ENCODE results near the gene MAPK8. TPM values are rescaled to one million over a fixed set of nuclear protein-coding genes. Genes with fewer than 3 reads are reported as not detected.
A peak's percentile ranks its signal among the peaks of the same experiment; 100 is the strongest.

Gene MAPK8
- total and polyA plus RNA-seq, 9 of the 15 experiments (the other 6 are each of a cell fraction or from before 2014, with no cell fraction given) = 6.4 to 159 (median 71.0) TPM

DNA sequence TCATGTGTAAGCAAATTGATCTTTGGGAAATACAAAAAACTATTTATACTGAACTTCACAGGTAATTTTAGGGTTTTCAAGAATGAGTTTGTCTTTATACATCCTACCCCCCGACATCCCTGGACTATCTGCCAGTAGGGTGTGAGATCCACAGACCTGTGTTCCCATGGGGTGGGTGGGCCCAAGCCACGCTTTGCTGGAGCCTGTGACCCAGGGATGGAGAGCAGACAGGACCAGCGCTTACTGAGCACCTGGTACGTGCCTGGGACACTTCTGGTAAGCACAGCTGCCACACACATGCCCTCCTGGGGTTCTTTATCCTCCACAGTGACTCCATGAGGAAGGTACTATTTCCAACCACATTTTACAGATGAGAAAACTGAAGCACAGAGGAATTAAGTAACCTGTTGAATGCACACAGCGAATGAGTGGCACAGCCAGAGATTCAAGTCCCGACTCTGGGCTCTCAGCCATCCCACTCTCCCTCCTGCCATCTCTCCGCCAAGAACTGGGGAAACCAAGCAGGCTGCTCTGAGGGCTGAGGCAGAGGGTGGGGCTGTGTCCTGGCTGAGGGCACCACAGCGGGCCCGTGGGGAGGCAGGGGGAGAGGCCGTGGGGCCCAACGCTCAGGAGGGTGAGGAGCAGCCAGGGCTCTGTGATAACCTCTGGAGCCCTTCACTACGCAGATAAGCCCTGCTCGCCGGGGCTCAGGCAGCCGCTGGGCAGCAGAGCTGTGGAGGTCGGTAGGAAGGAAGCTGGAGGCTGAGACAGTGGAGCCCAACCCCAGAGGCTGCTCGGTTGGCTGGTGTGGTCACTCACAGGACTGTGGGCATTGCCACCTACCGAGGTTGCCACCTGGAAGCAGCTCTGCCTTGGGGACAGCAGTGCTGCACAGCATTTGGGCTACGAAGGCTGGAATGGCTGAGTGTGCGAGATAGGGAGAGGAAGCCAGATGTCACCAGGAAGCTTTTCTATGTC is 174.2 kb downstream of the MAPK8 start (continued):
- TF ChIP-seq ZSCAN29 (IDR thresholded peaks at IDR 0.05) (no peak), MYNN (IDR thresholded peaks at IDR 0.05) (peak; percentile 87), MYNN (CRISPR knock-in tag; IDR thresholded peaks at IDR 0.05) (no peak), TSHZ1 (CRISPR knock-in tag; IDR thresholded peaks at IDR 0.05) (no peak; the same call in 1 of the 2 replicates), HINFP (tag; conservative IDR thresholded peaks at IDR 0.05; ENCODE audit: low read depth) (no peak), GTF2E2 (tag; IDR thresholded peaks at IDR 0.05) (0 out of 2 replicates have a peak, but pooled peaks have one; percentile 22), NFATC3 (IDR thresholded peaks at IDR 0.05) (no peak), SMARCA5 (IDR thresholded peaks at IDR 0.05) (no peak), MAFF (IDR thresholded peaks at IDR 0.05; ENCODE audit: low read length) (no peak), SRSF7 (optimal IDR thresholded peaks at IDR 0.05; ENCODE audit: low read depth, low read length) (no peak), NCOR1 (IDR thresholded peaks at IDR 0.05) (peak; percentile 64), PBX2 (CRISPR knock-in tag; IDR thresholded peaks at IDR 0.05; ENCODE audit: low read depth) (no peak), PBX2 (tag; conservative IDR thresholded peaks at IDR 0.05; ENCODE audit: low read depth) (no peak), HNRNPL (IDR thresholded peaks at IDR 0.05; ENCODE audit: low read depth, low read length) (peak; percentile 84)
- TF ChIP-seq, protein P1, sequence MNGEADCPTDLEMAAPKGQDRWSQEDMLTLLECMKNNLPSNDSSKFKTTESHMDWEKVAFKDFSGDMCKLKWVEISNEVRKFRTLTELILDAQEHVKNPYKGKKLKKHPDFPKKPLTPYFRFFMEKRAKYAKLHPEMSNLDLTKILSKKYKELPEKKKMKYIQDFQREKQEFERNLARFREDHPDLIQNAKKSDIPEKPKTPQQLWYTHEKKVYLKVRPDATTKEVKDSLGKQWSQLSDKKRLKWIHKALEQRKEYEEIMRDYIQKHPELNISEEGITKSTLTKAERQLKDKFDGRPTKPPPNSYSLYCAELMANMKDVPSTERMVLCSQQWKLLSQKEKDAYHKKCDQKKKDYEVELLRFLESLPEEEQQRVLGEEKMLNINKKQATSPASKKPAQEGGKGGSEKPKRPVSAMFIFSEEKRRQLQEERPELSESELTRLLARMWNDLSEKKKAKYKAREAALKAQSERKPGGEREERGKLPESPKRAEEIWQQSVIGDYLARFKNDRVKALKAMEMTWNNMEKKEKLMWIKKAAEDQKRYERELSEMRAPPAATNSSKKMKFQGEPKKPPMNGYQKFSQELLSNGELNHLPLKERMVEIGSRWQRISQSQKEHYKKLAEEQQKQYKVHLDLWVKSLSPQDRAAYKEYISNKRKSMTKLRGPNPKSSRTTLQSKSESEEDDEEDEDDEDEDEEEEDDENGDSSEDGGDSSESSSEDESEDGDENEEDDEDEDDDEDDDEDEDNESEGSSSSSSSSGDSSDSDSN (IDR thresholded peaks at IDR 0.05; ENCODE audit: borderline replicate concordance in 1 of 2, low read depth in 2 of 2, low read length in 2 of 2) = peak; percentile 82 to 93; a peak in 3 of 4 replicates

All from K562 (cell line).